G401.6 (cell line): ENCODE measurements around the gene CDC42SE2.
"Not testable (repeated sequence)": the region's sequence is repeated elsewhere in the genome, so short reads cannot be mapped to it uniquely, and the experiment has no call there.

Experiments
- FAIRE-seq: peaks from 2 replicates; lab custom pipeline; 2012; peaks lifted over from hg19 to GRCh38; lab: Jason Lieb, UNC

The CDC42SE2 gene

GRCh38 chr5:131392466-131393095, 128.7 kb downstream of the CDC42SE2 start:
- no peak for FAIRE-seq

- no peak for FAIRE-seq
Measured at GRCh38 chr5:131393498-131393968, 129.7 kb downstream of the CDC42SE2 start.

GRCh38 chr5:131394128-131394527, 130.3 kb downstream of the CDC42SE2 start:
- FAIRE-seq: no peak

- no peak for FAIRE-seq
Measured at GRCh38 chr5:131396015-131396414, 132.2 kb downstream of the CDC42SE2 start.

GRCh38 chr5:131396630-131397273, 132.9 kb downstream of the CDC42SE2 start:
- FAIRE-seq: no peak

- not testable (repeated sequence) for FAIRE-seq
Measured at GRCh38 chr5:131399007-131399406, 135.2 kb downstream of the CDC42SE2 start.

- no peak for FAIRE-seq
Measured at GRCh38 chr5:131400585-131400984, 136.7 kb downstream of the CDC42SE2 start.

- no peak for FAIRE-seq
Measured at GRCh38 chr5:131405674-131406073, 141.8 kb downstream of the CDC42SE2 start.

GRCh38 chr5:131406076-131406475, 142.2 kb downstream of the CDC42SE2 start:
- FAIRE-seq: no peak

GRCh38 chr5:131406975-131407638, 143.3 kb downstream of the CDC42SE2 start:
- FAIRE-seq: no peak

- FAIRE-seq: no peak
Measured at GRCh38 chr5:131413605-131414559, 150.0 kb downstream of the CDC42SE2 start.

- FAIRE-seq: no peak
Measured at GRCh38 chr5:131416729-131417128, 152.9 kb downstream of the CDC42SE2 start.

- FAIRE-seq: peak; percentile 92
Measured at GRCh38 chr5:131417240-131417869, 153.5 kb downstream of the CDC42SE2 start.

GRCh38 chr5:131418846-131419245, 155.0 kb downstream of the CDC42SE2 start:
- FAIRE-seq: peak; percentile 91

GRCh38 chr5:131419877-131420276, 156.0 kb downstream of the CDC42SE2 start:
- no peak for FAIRE-seq

- peak; percentile 42 for FAIRE-seq
Measured at GRCh38 chr5:131423056-131423455, 159.2 kb downstream of the CDC42SE2 start.

GRCh38 chr5:131426011-131426410, 162.2 kb downstream of the CDC42SE2 start:
- no peak for FAIRE-seq

- FAIRE-seq: no peak
Measured at GRCh38 chr5:131430794-131431193, 166.9 kb downstream of the CDC42SE2 start.

- FAIRE-seq: no peak
Measured at GRCh38 chr5:131431794-131432193, 167.9 kb downstream of the CDC42SE2 start.

GRCh38 chr5:131433109-131433508, 169.3 kb downstream of the CDC42SE2 start:
- FAIRE-seq: no peak

GRCh38 chr5:131436081-131436480, 172.2 kb downstream of the CDC42SE2 start:
- no peak for FAIRE-seq

GRCh38 chr5:131441184-131441583, 177.3 kb downstream of the CDC42SE2 start:
- no peak for FAIRE-seq
